Gastrocnemius medialis (tissue), 4 donors: ENCODE results near the gene KRTAP13-2. TPM values are rescaled to one million over a fixed set of nuclear protein-coding genes. Genes with fewer than 3 reads are reported as not detected.

Experiments
- ATAC-seq, 2 donors: fragments of 150-250 bp; one replicate each; pipeline ENCODE4 v1.9.1; 2016
- DNase-seq, 2 donors: peaks; one replicate each; pipeline ENCODE4 v3.0.0-alpha.2; 2019
- H3K27ac ChIP-seq, 4 donors: fragments of 200-600 bp; sonication (generic); 1 replicate in 1 of 4; 2 replicates in 3 of 4; pipeline ENCODE4 v1.5.1; 2016 to 2018; ENCODE audit warnings: mild to moderate bottlenecking in 2 of 4, moderate library complexity in 1 of 4
- H3K27me3 ChIP-seq, 3 donors: fragments of 200-600 bp; sonication (generic) in 2 of 3; 1 replicate in 1 of 3; 2 replicates in 2 of 3; pipeline versions ENCODE4 v1.5.1 to v1.6.0; 2016 to 2019; ENCODE audit warnings: mild to moderate bottlenecking in 1 of 3, moderate library complexity in 1 of 3
- H3K36me3 ChIP-seq, 2 donors: fragments of 200-600 bp; sonication (generic) in 1 of 2; one replicate each; pipeline ENCODE4 v1.5.1; 2017 to 2018
- H3K4me1 ChIP-seq, 2 donors: fragments of 200-600 bp; sonication (generic) in 1 of 2; one replicate each; pipeline ENCODE4 v1.5.1; 2016 to 2017; ENCODE audit warnings: mild to moderate bottlenecking in 2 of 2
- H3K4me3 ChIP-seq, 4 donors: fragments of 200-600 bp; sonication (generic) in 3 of 4; 1 replicate in 1 of 4; 2 replicates in 3 of 4; pipeline ENCODE4 v1.5.1; 2016 to 2019; ENCODE audit warnings: mild to moderate bottlenecking in 2 of 4
- H3K9me3 ChIP-seq, 3 donors: fragments of 200-600 bp; sonication (generic) in 2 of 3; 1 replicate in 1 of 3; 2 replicates in 2 of 3; pipeline ENCODE4 v1.5.1; 2016 to 2019
- POLR2A ChIP-seq, 2 donors: fragments of 450-650 bp; IDR thresholded peaks; one replicate each; pipeline ENCODE4 v1.6.1; 2017; ENCODE audit warnings: antibody characterized with exemption in 2 of 2, mild to moderate bottlenecking in 2 of 2, moderate library complexity in 2 of 2
- in situ Hi-C, 4 donors: fragments of 200-750 bp; cut with MboI; loops; one replicate each; pipeline versions ENCODE4 v1.15.0 to v1.8.0; 2017; ENCODE audit warnings: low sequenced_read_pairs in 4 of 4
- intact Hi-C: fragments of 100-400 bp; cut with DNase I; formaldehyde crosslinking; loops from one replicate; pipeline ENCODE4 v1.15.1; 2023; ENCODE audit warnings: low total_unique reads
- total RNA-seq, 4 donors: library from RNA; depleted of rRNA; stranded (reverse); fragments of >200 nt; gene quantifications; one replicate each; pipeline versions ENCODE4 v1.1.0 to v1.2.3, GENCODE V29; 2016
- TF ChIP-seq, protein P1 (sequence below), 5 experiments: fragments of 450-650 bp in 3 of 5; fragments of 200-600 bp in 2 of 5; sonication (generic) in 2 of 5; IDR thresholded peaks in 4 of 5; conservative IDR thresholded peaks in 1 of 5; 1 replicate in 4 of 5; 2 replicates in 1 of 5; pipeline ENCODE4 v1.5.1; 2016 to 2019; ENCODE audit warnings: antibody characterized with exemption in 5 of 5, mild to moderate bottlenecking in 3 of 5, moderate library complexity in 3 of 5

The KRTAP13-2 gene
- total RNA-seq, 4 donors from 2014 or later = not detected

- in situ Hi-C loops = loop anchor here in 2 of 4 donors (25.0 kb wide), 1 partner anchor 751 kb away; no protein-coding TSS in a partner anchor
- Histone ChIP-seq H3K4me3 (no peak overlapping the region), H3K4me1 (no peaks in the 10 kb centered on the region), H3K27me3 (no peaks in the 10 kb centered on the region), H3K36me3 (no peaks in the 10 kb centered on the region), H3K27ac (no peak overlapping the region), H3K9me3 (no peaks in the 10 kb centered on the region)
- TF ChIP-seq POLR2A (IDR thresholded peaks at IDR 0.05) = no peak
- TF ChIP-seq, protein P1, sequence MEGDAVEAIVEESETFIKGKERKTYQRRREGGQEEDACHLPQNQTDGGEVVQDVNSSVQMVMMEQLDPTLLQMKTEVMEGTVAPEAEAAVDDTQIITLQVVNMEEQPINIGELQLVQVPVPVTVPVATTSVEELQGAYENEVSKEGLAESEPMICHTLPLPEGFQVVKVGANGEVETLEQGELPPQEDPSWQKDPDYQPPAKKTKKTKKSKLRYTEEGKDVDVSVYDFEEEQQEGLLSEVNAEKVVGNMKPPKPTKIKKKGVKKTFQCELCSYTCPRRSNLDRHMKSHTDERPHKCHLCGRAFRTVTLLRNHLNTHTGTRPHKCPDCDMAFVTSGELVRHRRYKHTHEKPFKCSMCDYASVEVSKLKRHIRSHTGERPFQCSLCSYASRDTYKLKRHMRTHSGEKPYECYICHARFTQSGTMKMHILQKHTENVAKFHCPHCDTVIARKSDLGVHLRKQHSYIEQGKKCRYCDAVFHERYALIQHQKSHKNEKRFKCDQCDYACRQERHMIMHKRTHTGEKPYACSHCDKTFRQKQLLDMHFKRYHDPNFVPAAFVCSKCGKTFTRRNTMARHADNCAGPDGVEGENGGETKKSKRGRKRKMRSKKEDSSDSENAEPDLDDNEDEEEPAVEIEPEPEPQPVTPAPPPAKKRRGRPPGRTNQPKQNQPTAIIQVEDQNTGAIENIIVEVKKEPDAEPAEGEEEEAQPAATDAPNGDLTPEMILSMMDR (IDR thresholded peaks at IDR 0.05 in 4 of 5, conservative IDR thresholded peaks at IDR 0.05 in 1 of 5) = no peak
- no peak for DNase-seq
- ATAC-seq = no peak
- intact Hi-C loops = no loop called here
Measured at GRCh38 chr21:30336596-30336995, 35.5 kb downstream of the KRTAP13-2 start.

DNA sequence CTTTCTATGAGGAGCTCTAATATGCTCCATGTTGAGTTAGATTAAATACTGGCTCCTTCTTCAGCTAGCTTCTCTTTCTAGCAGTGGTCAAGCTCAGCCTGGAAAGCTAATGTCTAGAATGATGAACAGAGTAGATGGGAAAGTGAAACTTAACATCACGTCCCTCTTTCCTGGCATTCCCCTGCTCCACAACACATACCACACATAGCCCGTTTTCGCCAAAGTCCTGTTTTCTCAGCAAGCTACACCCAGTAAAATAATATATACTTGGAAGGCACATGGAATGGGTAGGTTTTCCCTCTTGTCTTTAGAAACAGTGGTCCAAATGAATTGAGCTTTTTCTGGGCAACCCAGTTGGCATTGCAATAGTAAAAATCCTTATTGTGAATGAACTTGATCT lies 38.3 kb downstream of the KRTAP13-2 start:
- Histone ChIP-seq H3K36me3 (no peaks in the 10 kb centered on the region), H3K4me3 (no peak overlapping the region), H3K4me1 (no peaks in the 10 kb centered on the region), H3K27ac (no peak overlapping the region), H3K9me3 (no peaks in the 10 kb centered on the region), H3K27me3 (no peaks in the 10 kb centered on the region)
- in situ Hi-C loops = loop anchor here in 2 of 4 donors (25.0 kb wide), 1 partner anchor 754 kb away; no protein-coding TSS in a partner anchor
- ATAC-seq (no peak), DNase-seq (no peak)
- TF ChIP-seq, protein P1 (IDR thresholded peaks at IDR 0.05 in 4 of 5, conservative IDR thresholded peaks at IDR 0.05 in 1 of 5) = no peak
- no peak for TF ChIP-seq POLR2A (IDR thresholded peaks at IDR 0.05)
- intact Hi-C loops = no loop called here

DNA sequence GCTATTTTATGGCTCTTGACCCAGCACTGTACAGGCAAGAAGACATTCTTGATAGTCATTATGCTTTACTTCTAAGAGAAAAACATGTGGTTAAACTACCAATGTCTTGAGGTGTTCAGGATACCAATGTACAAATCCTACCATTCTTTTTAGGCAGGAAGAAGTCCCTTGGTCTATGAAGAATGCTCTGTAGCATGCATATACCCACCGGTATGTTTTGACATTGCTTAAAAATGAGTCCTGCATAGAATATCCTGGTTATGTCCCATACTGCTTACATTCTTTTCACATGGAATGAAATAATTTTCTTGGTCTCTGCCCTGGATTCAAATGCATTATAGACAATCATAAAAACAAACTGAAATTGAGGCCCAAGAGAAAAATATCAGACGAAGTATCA lies 39.4 kb downstream of the KRTAP13-2 start:
- Histone ChIP-seq H3K36me3 (no peaks in the 10 kb centered on the region), H3K27ac (no peak overlapping the region), H3K4me1 (no peaks in the 10 kb centered on the region), H3K9me3 (no peaks in the 10 kb centered on the region), H3K4me3 (no peak overlapping the region), H3K27me3 (no peaks in the 10 kb centered on the region)
- intact Hi-C loops = no loop called here
- ATAC-seq (no peak), DNase-seq (no peak)
- TF ChIP-seq POLR2A (IDR thresholded peaks at IDR 0.05) = no peak
- TF ChIP-seq, protein P1 (IDR thresholded peaks at IDR 0.05 in 4 of 5, conservative IDR thresholded peaks at IDR 0.05 in 1 of 5) = no peak
- in situ Hi-C loops = loop anchor here in 2 of 4 donors (25.0 kb wide), 1 partner anchor 755 kb away; no protein-coding TSS in a partner anchor

- Histone ChIP-seq H3K9me3 (no peaks in the 10 kb centered on the region), H3K27ac (no peak overlapping the region), H3K27me3 (no peaks in the 10 kb centered on the region), H3K4me3 (no peak overlapping the region), H3K4me1 (no peaks in the 10 kb centered on the region), H3K36me3 (no peaks in the 10 kb centered on the region)
- no peak for TF ChIP-seq POLR2A (IDR thresholded peaks at IDR 0.05)
- TF ChIP-seq, protein P1 (IDR thresholded peaks at IDR 0.05 in 4 of 5, conservative IDR thresholded peaks at IDR 0.05 in 1 of 5) = no peak
- intact Hi-C loops (no loop called here), in situ Hi-C loops (loop anchor here in 2 of 4 donors (25.0 kb wide), 1 partner anchor 758 kb away; no protein-coding TSS in a partner anchor)
- DNase-seq (no peak), ATAC-seq (no peak)
Measured at GRCh38 chr21:30329203-30329875, 42.7 kb downstream of the KRTAP13-2 start.
